ENCODE data around the gene KNL1.

GRCh38 chr15:40660686-40661085 lies 66.6 kb downstream of the KNL1 start:
- TF ChIP-seq CTCF (conservative IDR thresholded peaks at IDR 0.05; ENCODE audit: low read depth, low read length) (no peak), EZH2 (IDR thresholded peaks at IDR 0.05; ENCODE audit: borderline replicate concordance, low read depth, low read length, poor library complexity, severe bottlenecking) (no peak)
